Activated T-cell treated with anti-CD3 and anti-CD28 coated beads, Interleukin-2, amount 50 U/mL, for 1 hour (primary cell): Measurements from ENCODE around the gene SALL3.
"Not testable (repeated sequence)": the region's sequence is repeated elsewhere in the genome, so short reads cannot be mapped to it uniquely, and the experiment has no call there.

Experiments used
- DNase-seq: peaks from one replicate; pipeline ENCODE4 v3.0.0-alpha.2; 2020

Gene SALL3

GRCh38 chr18:78979730-78980278 is at the start of gene SALL3:
SALL3 (plus strand) TSS chr18:78979818; CDS start chr18:78980275, 457 bp downstream.
- DNase-seq, result no peak

- DNase-seq, result no peak
Measured at GRCh38 chr18:78932281-78932680, 47.3 kb upstream of the SALL3 start.

GRCh38 chr18:78934003-78934402 is 45.6 kb upstream of the SALL3 start:
- DNase-seq, result no peak

- no peak for DNase-seq
Measured at GRCh38 chr18:78934551-78935225, 44.9 kb upstream of the SALL3 start.

GRCh38 chr18:78935406-78935805 is 44.2 kb upstream of the SALL3 start:
- DNase-seq, result no peak

- DNase-seq, result no peak
Measured at GRCh38 chr18:78936251-78937005, 43.2 kb upstream of the SALL3 start.

- DNase-seq, result no peak
Measured at GRCh38 chr18:78937166-78937565, 42.5 kb upstream of the SALL3 start.

GRCh38 chr18:78939105-78939504 is 40.5 kb upstream of the SALL3 start:
- DNase-seq, result no peak

- DNase-seq, result no peak
Measured at GRCh38 chr18:78939734-78940494, 39.7 kb upstream of the SALL3 start.

GRCh38 chr18:78942236-78942635 is 37.4 kb upstream of the SALL3 start:
- DNase-seq, result not testable (repeated sequence)

GRCh38 chr18:78945628-78946027 is 34.0 kb upstream of the SALL3 start:
- DNase-seq, result no peak

GRCh38 chr18:78947291-78947690 is 32.3 kb upstream of the SALL3 start:
- DNase-seq, result no peak

GRCh38 chr18:78948221-78948620 is 31.4 kb upstream of the SALL3 start:
- DNase-seq, result no peak

GRCh38 chr18:78948707-78949106 is 30.9 kb upstream of the SALL3 start:
- no peak for DNase-seq

- DNase-seq, result no peak
Measured at GRCh38 chr18:78949216-78949615, 30.4 kb upstream of the SALL3 start.

- no peak for DNase-seq
Measured at GRCh38 chr18:78950386-78950785, 29.2 kb upstream of the SALL3 start.

GRCh38 chr18:78953566-78953965 is 26.1 kb upstream of the SALL3 start:
- no peak for DNase-seq

- no peak for DNase-seq
Measured at GRCh38 chr18:78955051-78955450, 24.6 kb upstream of the SALL3 start.

- DNase-seq, result no peak
Measured at GRCh38 chr18:78957140-78957539, 22.5 kb upstream of the SALL3 start.

GRCh38 chr18:78960709-78961108 is 18.9 kb upstream of the SALL3 start:
- no peak for DNase-seq

GRCh38 chr18:78962098-78962497 is 17.5 kb upstream of the SALL3 start:
- no peak for DNase-seq

GRCh38 chr18:78964727-78965126 is 14.9 kb upstream of the SALL3 start:
- not testable (repeated sequence) for DNase-seq

- DNase-seq, result no peak
Measured at GRCh38 chr18:78965260-78965659, 14.4 kb upstream of the SALL3 start.
